NCI-H128 (cell line): ENCODE results near the gene SLC26A1.
"Not testable (repeated sequence)": the region's sequence is repeated elsewhere in the genome, so short reads cannot be mapped to it uniquely, and the experiment has no call there.

Experiments
- DNase-seq: peaks from one replicate; lab custom pipeline; 2025; ENCODE audit not compliant: unreplicated experiment; lab: John Stamatoyannopoulos, UW

The SLC26A1 gene

GRCh38 chr4:985123-985830, 7.9 kb downstream of the SLC26A1 start:
- no peak for DNase-seq

GRCh38 chr4:984336-985054, 8.7 kb downstream of the SLC26A1 start:
- DNase-seq = no peak

GRCh38 chr4:982814-983213, 10.4 kb downstream of the SLC26A1 start:
- DNase-seq = no peak

- no peak for DNase-seq
These were observed 10.9 kb downstream of the SLC26A1 start for GRCh38 chr4:982291-982690.

- DNase-seq = no peak
These were observed 14.1 kb downstream of the SLC26A1 start for GRCh38 chr4:978957-979701.

- DNase-seq = not testable (repeated sequence)
These were observed 17.2 kb downstream of the SLC26A1 start for GRCh38 chr4:976016-976415.

GRCh38 chr4:974668-975067, 18.5 kb downstream of the SLC26A1 start:
- DNase-seq = no peak

GRCh38 chr4:973431-974397, 19.5 kb downstream of the SLC26A1 start, which contains the start of gene DGKQ:
TSS of gene DGKQ (minus strand) at chr4:973569. CDS start at chr4:973482, 87 bp downstream.
- peak; percentile 4 for DNase-seq

GRCh38 chr4:972651-973424, 20.4 kb downstream of the SLC26A1 start:
- no peak for DNase-seq

GRCh38 chr4:971666-972500, 21.3 kb downstream of the SLC26A1 start:
- no peak for DNase-seq

GRCh38 chr4:970854-971520, 22.2 kb downstream of the SLC26A1 start:
- DNase-seq = no peak

GRCh38 chr4:970046-970745, 23.0 kb downstream of the SLC26A1 start:
- DNase-seq = no peak

GRCh38 chr4:968621-969394, 24.4 kb downstream of the SLC26A1 start:
- DNase-seq = no peak

- no peak for DNase-seq
These were observed 25.0 kb downstream of the SLC26A1 start for GRCh38 chr4:968221-968620.

- no peak for DNase-seq
These were observed 25.8 kb downstream of the SLC26A1 start for GRCh38 chr4:967113-968104.
